Epithelial cell of alveolus of lung (primary cell): Measurements from ENCODE around the gene ZNG1A. TPM values are rescaled to one million over a fixed set of nuclear protein-coding genes. Genes with fewer than 3 reads are reported as not detected.

Source experiments
- total RNA-seq: library from RNA; depleted of rRNA; stranded (reverse); fragments of >200 nt; gene quantifications from 2 replicates; pipeline ENCODE4 v1.2.1, GENCODE V29; 2015

Gene ZNG1A
- 10.3 and 22.4 TPM in 2 replicates for total RNA-seq

DNA sequence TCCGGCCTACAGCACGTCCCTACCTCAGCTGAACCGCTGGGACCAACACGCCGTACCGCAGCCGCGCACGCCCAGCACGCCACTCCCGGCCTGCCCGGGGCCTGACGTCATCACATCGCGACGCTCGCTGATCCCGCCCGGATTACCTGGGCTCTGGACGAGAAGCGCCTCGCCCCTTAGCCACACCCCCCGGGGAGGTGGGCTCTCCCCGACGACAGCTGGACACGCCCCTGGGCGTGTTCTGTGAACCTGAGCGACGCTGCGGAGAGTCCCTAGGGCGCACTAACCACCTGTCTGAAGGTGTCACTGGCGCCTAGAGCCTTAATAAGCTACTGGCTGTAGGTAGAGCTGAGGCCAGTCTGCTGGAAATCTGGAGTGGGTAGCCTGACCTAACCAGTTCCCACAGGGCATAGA is at the start of gene ZNG1A:
TSS of gene ZNG1A (minus strand) at position 87 of the 414 bp plus-strand sequence. CDS start 87 bp downstream, outside the sequence.

GRCh38 chr9:214648-215493 is 36.0 kb upstream of the ZNG1A start, which contains the start of gene DOCK8:
Gene DOCK8 (plus strand): TSS chr9:214865. CDS start chr9:214977, 112 bp downstream.

DNA sequence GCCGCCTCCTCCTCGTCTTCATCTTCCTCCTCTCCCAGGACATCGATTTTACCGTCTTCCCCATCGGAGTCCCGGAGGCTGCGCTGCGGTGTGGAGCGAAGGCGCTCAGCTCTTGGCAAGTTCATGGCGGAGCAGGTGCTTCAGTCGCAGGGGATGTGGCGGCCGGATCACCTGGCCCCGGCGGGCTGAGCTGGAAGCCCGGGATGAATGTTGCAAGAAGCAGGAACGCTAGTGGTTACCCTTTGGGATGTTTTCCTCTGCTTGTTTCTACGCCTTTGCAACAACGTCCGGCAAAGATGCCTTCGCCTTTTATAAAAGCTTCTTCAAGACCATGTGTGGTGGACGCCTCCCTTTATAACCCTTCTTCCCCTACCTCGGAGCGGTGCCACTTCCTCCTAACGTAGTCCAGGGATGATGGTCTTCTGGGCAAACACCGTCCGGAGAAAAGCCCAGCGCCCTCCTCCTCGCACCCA is 60.8 kb downstream of the ZNG1A start, which contains the start of gene FOXD4:
TSS of gene FOXD4 (minus strand) at position 423 of the 473 bp plus-strand sequence. CDS start at position 125, 298 bp downstream.

Other genes starting within 250 kb of the ZNG1A start
- 1.4 and 3.3 TPM in 2 replicates for gene WASHC1, start 149.6 kb downstream of the ZNG1A start, total RNA-seq
- 0.24 and 0.65 TPM in 2 replicates for gene FOXD4, start 60.6 kb downstream of the ZNG1A start, total RNA-seq
- gene DOCK8, start 35.8 kb upstream of the ZNG1A start, total RNA-seq: 0.24 and 0.52 TPM in 2 replicates